ENCODE measurements around the gene CHCHD6.

Gene CHCHD6

GRCh38 chr3:126984391-126985131 lies 280.5 kb downstream of the CHCHD6 start:
- H3K27me3 ChIP-seq (replicated peaks; ENCODE audit: control insufficient read depth, insufficient read depth, low read length, poor library complexity, severe bottlenecking) = no peaks in the 10 kb centered on the region
- H3K4me1 ChIP-seq (ENCODE audit: control insufficient read depth, insufficient read depth, low read length, poor library complexity, severe bottlenecking) = peaks cover 18% of the 10 kb centered on the region
- peak overlapping the region; percentile 11 for H3K27ac ChIP-seq (ENCODE audit: insufficient read depth, low read length, poor library complexity, severe bottlenecking)
- DNase-seq = no peak
- peaks cover 1% of the 10 kb centered on the region for H3K36me3 ChIP-seq (ENCODE audit: control insufficient read depth, insufficient read depth, low read length)
- no peaks in the 10 kb centered on the region for H3K9me3 ChIP-seq (ENCODE audit: control insufficient read depth, low read length)
- H3K4me3 ChIP-seq (ENCODE audit: insufficient read depth, low read depth, low read length, poor library complexity, severe bottlenecking) = peak overlapping the region; percentile 63

DNA sequence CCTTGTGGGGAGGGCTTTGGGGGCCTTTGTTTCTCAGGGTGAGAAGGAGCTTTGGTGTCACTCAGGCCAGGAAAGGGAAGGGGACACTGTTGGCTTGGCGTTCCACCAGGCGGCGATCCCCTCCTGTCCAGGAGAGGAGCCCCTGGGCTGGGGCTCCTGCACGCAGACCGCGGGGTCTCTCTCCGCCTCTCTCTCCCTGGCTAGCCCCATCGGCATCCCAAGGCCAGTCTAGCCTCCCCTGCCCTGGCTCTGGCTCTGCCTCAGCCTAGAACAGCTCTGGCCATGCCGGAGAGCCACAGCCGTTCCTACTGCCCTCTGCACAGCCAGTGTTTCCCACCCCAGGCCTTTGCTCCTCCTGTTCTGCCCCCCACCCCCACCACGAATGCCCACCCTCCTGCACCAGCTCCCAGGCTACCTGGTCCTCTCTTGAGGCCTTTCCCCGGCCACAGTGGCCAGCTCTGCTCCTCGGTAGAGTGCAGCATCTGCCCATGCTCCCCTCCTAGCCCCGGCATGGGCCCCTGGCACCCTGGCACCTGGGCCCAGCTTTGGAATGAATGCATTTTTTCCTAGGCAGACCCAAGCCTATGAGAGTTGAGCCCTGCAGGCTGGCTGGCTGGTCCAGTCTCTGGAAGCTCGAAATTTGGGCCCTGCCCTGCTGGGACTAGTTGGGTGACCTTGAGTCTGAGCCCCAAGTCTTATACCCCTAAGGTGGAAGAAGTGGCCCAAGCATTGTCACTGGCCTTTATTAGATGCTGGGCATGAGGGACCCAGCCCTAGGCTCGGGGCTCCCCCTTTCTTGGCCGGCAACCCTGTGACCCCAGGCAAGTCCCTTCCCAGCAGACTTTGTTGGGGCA lies 281.3 kb downstream of the CHCHD6 start:
- Histone ChIP-seq H3K4me3 (ENCODE audit: insufficient read depth, low read depth, low read length, poor library complexity, severe bottlenecking) (no peak overlapping the region), H3K36me3 (ENCODE audit: control insufficient read depth, insufficient read depth, low read length) (peaks cover 7% of the 10 kb centered on the region), H3K27ac (ENCODE audit: insufficient read depth, low read length, poor library complexity, severe bottlenecking) (no peak overlapping the region), H3K27me3 (replicated peaks; ENCODE audit: control insufficient read depth, insufficient read depth, low read length, poor library complexity, severe bottlenecking) (no peaks in the 10 kb centered on the region), H3K9me3 (ENCODE audit: control insufficient read depth, low read length) (no peaks in the 10 kb centered on the region), H3K4me1 (ENCODE audit: control insufficient read depth, insufficient read depth, low read length, poor library complexity, severe bottlenecking) (peaks cover 18% of the 10 kb centered on the region)
- DNase-seq = no peak

DNA sequence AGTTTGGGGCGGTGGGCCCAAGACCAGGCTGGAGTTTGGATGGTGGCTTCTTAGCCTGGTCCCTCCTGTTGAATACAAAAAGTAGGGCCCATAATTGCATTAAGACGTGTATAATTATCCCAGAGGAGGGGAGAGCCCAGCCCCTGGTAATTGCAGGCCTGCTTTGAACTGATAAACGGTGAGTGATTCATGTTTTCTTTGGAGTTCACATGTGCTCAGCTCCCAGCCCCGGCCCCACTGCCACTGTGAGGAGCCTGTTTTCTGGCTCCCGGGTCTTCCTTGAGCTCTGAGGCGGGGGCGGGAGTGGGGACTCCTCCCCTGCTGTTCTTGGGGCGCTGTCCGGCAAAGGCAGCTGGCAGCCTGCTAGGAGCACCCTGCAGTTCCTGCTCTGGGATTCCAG lies 282.0 kb downstream of the CHCHD6 start:
- Histone ChIP-seq H3K27me3 (replicated peaks; ENCODE audit: control insufficient read depth, insufficient read depth, low read length, poor library complexity, severe bottlenecking) (no peaks in the 10 kb centered on the region), H3K36me3 (ENCODE audit: control insufficient read depth, insufficient read depth, low read length) (peaks cover 7% of the 10 kb centered on the region), H3K4me3 (ENCODE audit: insufficient read depth, low read depth, low read length, poor library complexity, severe bottlenecking) (no peak overlapping the region), H3K9me3 (ENCODE audit: control insufficient read depth, low read length) (no peaks in the 10 kb centered on the region), H3K27ac (ENCODE audit: insufficient read depth, low read length, poor library complexity, severe bottlenecking) (no peak overlapping the region), H3K4me1 (ENCODE audit: control insufficient read depth, insufficient read depth, low read length, poor library complexity, severe bottlenecking) (peaks cover 18% of the 10 kb centered on the region)
- DNase-seq = no peak

GRCh38 chr3:126987129-126987528 lies 283.1 kb downstream of the CHCHD6 start:
- Histone ChIP-seq H3K27ac (ENCODE audit: insufficient read depth, low read length, poor library complexity, severe bottlenecking) (no peak overlapping the region), H3K9me3 (ENCODE audit: control insufficient read depth, low read length) (no peaks in the 10 kb centered on the region), H3K27me3 (replicated peaks; ENCODE audit: control insufficient read depth, insufficient read depth, low read length, poor library complexity, severe bottlenecking) (no peaks in the 10 kb centered on the region), H3K36me3 (ENCODE audit: control insufficient read depth, insufficient read depth, low read length) (peaks cover 7% of the 10 kb centered on the region), H3K4me3 (ENCODE audit: insufficient read depth, low read depth, low read length, poor library complexity, severe bottlenecking) (no peak overlapping the region), H3K4me1 (ENCODE audit: control insufficient read depth, insufficient read depth, low read length, poor library complexity, severe bottlenecking) (peaks cover 12% of the 10 kb centered on the region)
- no peak for DNase-seq

DNA sequence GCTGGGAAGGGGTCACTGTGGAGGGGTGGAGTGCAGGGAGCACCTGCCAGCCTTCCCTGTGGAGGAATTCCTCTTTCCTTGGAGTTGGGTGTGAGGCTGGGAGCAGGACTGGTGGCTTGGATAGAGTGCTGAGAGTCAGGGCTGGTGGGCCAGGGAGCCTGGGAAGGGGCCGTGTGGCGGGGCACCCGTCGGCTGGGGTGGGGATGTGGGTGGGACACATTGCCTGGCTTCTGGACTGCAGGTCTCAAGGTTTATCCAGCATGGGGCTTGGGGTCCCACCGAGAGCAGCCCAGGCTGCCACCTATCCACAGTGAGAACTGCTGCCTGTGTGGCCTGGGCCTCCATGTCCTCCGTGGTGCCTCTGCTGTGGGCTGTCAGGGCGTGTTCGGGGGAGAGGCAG lies 283.6 kb downstream of the CHCHD6 start:
- Histone ChIP-seq H3K36me3 (ENCODE audit: control insufficient read depth, insufficient read depth, low read length) (peaks cover 7% of the 10 kb centered on the region), H3K4me3 (ENCODE audit: insufficient read depth, low read depth, low read length, poor library complexity, severe bottlenecking) (no peak overlapping the region), H3K27me3 (replicated peaks; ENCODE audit: control insufficient read depth, insufficient read depth, low read length, poor library complexity, severe bottlenecking) (no peaks in the 10 kb centered on the region), H3K9me3 (ENCODE audit: control insufficient read depth, low read length) (no peaks in the 10 kb centered on the region), H3K27ac (ENCODE audit: insufficient read depth, low read length, poor library complexity, severe bottlenecking) (no peak overlapping the region), H3K4me1 (ENCODE audit: control insufficient read depth, insufficient read depth, low read length, poor library complexity, severe bottlenecking) (peaks cover 10% of the 10 kb centered on the region)
- DNase-seq = no peak

DNA sequence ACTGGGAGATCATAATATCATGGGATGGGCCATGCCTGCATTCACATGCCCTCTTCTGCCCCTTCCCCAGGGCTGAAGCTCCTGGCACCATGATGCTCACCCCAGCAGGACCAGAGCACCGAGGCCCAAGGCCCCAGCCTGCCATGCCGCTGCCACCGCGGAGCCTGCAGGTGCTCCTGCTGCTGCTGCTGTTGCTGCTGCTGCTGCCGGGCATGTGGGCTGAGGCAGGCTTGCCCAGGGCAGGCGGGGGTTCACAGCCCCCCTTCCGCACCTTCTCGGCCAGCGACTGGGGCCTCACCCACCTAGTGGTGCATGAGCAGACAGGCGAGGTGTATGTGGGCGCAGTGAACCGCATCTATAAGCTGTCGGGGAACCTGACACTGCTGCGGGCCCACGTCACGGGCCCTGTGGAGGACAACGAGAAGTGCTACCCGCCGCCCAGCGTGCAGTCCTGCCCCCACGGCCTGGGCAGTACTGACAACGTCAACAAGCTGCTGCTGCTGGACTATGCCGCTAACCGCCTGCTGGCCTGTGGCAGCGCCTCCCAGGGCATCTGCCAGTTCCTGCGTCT lies 284.5 kb downstream of the CHCHD6 start:
- Histone ChIP-seq H3K27me3 (replicated peaks; ENCODE audit: control insufficient read depth, insufficient read depth, low read length, poor library complexity, severe bottlenecking) (no peaks in the 10 kb centered on the region), H3K36me3 (ENCODE audit: control insufficient read depth, insufficient read depth, low read length) (peaks cover 7% of the 10 kb centered on the region), H3K4me1 (ENCODE audit: control insufficient read depth, insufficient read depth, low read length, poor library complexity, severe bottlenecking) (peaks cover 10% of the 10 kb centered on the region), H3K9me3 (ENCODE audit: control insufficient read depth, low read length) (no peaks in the 10 kb centered on the region), H3K4me3 (ENCODE audit: insufficient read depth, low read depth, low read length, poor library complexity, severe bottlenecking) (no peak overlapping the region), H3K27ac (ENCODE audit: insufficient read depth, low read length, poor library complexity, severe bottlenecking) (no peak overlapping the region)
- DNase-seq = no peak

- Histone ChIP-seq H3K9me3 (ENCODE audit: control insufficient read depth, low read length) (no peaks in the 10 kb centered on the region), H3K27ac (ENCODE audit: insufficient read depth, low read length, poor library complexity, severe bottlenecking) (no peak overlapping the region), H3K4me3 (ENCODE audit: insufficient read depth, low read depth, low read length, poor library complexity, severe bottlenecking) (no peak overlapping the region), H3K4me1 (ENCODE audit: control insufficient read depth, insufficient read depth, low read length, poor library complexity, severe bottlenecking) (peaks cover 3% of the 10 kb centered on the region), H3K27me3 (replicated peaks; ENCODE audit: control insufficient read depth, insufficient read depth, low read length, poor library complexity, severe bottlenecking) (no peaks in the 10 kb centered on the region), H3K36me3 (ENCODE audit: control insufficient read depth, insufficient read depth, low read length) (peaks cover 7% of the 10 kb centered on the region)
- no peak for DNase-seq
These were observed 285.4 kb downstream of the CHCHD6 start for GRCh38 chr3:126989316-126990023.

DNA sequence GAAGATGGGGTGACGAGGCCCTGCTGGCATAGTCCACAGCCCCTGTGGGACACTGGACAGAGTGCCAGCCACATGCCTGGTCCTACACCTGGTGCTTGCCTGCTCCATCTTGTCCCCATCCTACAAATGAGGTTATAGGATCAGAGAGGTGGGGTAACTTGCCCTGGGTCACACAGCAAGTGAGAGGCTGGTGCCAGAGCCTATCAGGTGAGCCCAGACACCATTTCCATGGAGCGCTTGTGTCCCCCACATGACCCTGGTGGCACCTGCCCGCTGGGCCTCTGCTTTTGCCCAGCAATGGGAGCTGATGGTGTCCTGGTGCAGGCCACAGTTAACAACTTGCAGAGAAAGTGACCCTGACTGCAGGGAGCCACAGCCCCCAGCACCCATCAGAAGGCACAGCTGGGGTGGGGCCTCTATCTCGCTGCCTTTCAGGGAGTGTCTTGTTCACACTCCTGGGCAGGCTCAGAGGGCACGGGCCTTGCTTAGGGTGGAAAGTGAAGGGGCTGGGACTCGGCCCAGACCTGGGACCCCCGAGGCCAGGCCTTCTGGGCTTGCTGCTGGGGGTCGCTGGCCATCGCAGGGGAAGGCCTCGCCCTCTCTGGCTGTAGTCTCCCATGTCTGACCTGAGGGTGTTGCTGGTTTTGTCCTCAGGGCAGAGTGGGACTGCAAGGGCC lies 286.1 kb downstream of the CHCHD6 start:
- H3K27me3 ChIP-seq (replicated peaks; ENCODE audit: control insufficient read depth, insufficient read depth, low read length, poor library complexity, severe bottlenecking) = no peaks in the 10 kb centered on the region
- no peak for DNase-seq
- H3K9me3 ChIP-seq (ENCODE audit: control insufficient read depth, low read length) = no peaks in the 10 kb centered on the region
- no peaks in the 10 kb centered on the region for H3K4me1 ChIP-seq (ENCODE audit: control insufficient read depth, insufficient read depth, low read length, poor library complexity, severe bottlenecking)
- no peak overlapping the region for H3K27ac ChIP-seq (ENCODE audit: insufficient read depth, low read length, poor library complexity, severe bottlenecking)
- H3K4me3 ChIP-seq (ENCODE audit: insufficient read depth, low read depth, low read length, poor library complexity, severe bottlenecking) = no peak overlapping the region
- H3K36me3 ChIP-seq (ENCODE audit: control insufficient read depth, insufficient read depth, low read length) = peaks cover 7% of the 10 kb centered on the region

- Histone ChIP-seq H3K36me3 (ENCODE audit: control insufficient read depth, insufficient read depth, low read length) (peaks cover 7% of the 10 kb centered on the region), H3K4me1 (ENCODE audit: control insufficient read depth, insufficient read depth, low read length, poor library complexity, severe bottlenecking) (no peaks in the 10 kb centered on the region), H3K9me3 (ENCODE audit: control insufficient read depth, low read length) (no peaks in the 10 kb centered on the region), H3K4me3 (ENCODE audit: insufficient read depth, low read depth, low read length, poor library complexity, severe bottlenecking) (no peak overlapping the region), H3K27me3 (replicated peaks; ENCODE audit: control insufficient read depth, insufficient read depth, low read length, poor library complexity, severe bottlenecking) (no peaks in the 10 kb centered on the region), H3K27ac (ENCODE audit: insufficient read depth, low read length, poor library complexity, severe bottlenecking) (no peak overlapping the region)
- DNase-seq = no peak
These were observed 286.9 kb downstream of the CHCHD6 start for GRCh38 chr3:126990890-126991289.

All from effector memory CD4-positive, alpha-beta T cell (primary cell).